Measurements from ENCODE around the gene STXBP6. TPM values are rescaled to one million over a fixed set of nuclear protein-coding genes. Genes with fewer than 3 reads are reported as not detected.
"Not testable (repeated sequence)": the region's sequence is repeated elsewhere in the genome, so short reads cannot be mapped to it uniquely, and the experiment has no call there.

The STXBP6 gene
- total RNA-seq, 2 experiments from 2014 or later = 0.10 to 0.34 TPM

- CTCF ChIA-PET = no interaction called here
Observed at GRCh38 chr14:24964048-24964447, 85.9 kb downstream of the STXBP6 start.

GRCh38 chr14:24962118-24962517 is 87.8 kb downstream of the STXBP6 start:
- POLR2A ChIA-PET, CTCF ChIA-PET: not testable (repeated sequence)

More at GRCh38 chr14:24964048-24964447, 85.9 kb downstream of the STXBP6 start:
- POLR2A ChIA-PET = no interaction called here

GRCh38 chr14:24960816-24961215 is 89.1 kb downstream of the STXBP6 start:
- ChIA-PET POLR2A (no interaction called here), CTCF (no interaction called here)

GRCh38 chr14:24959791-24960331 is 90.1 kb downstream of the STXBP6 start:
- ChIA-PET POLR2A (no interaction called here), CTCF (no interaction called here)

- POLR2A ChIA-PET = no interaction called here
- CTCF ChIA-PET = no interaction called here
Observed at GRCh38 chr14:24958271-24958670, 91.7 kb downstream of the STXBP6 start.

GRCh38 chr14:24957814-24958213 is 92.1 kb downstream of the STXBP6 start:
- ChIA-PET CTCF (no interaction called here), POLR2A (no interaction called here)

GRCh38 chr14:24956104-24956503 is 93.8 kb downstream of the STXBP6 start:
- POLR2A ChIA-PET = no interaction called here

GRCh38 chr14:24954700-24955037 is 95.3 kb downstream of the STXBP6 start:
- ChIA-PET POLR2A (no interaction called here), CTCF (no interaction called here)

More at GRCh38 chr14:24956104-24956503, 93.8 kb downstream of the STXBP6 start:
- CTCF ChIA-PET = no interaction called here

- CTCF ChIA-PET = no interaction called here
Observed at GRCh38 chr14:24954037-24954699, 95.8 kb downstream of the STXBP6 start.

GRCh38 chr14:24952851-24953666 is 96.9 kb downstream of the STXBP6 start:
- CTCF ChIA-PET = no interaction called here
- POLR2A ChIA-PET = no interaction called here

More at GRCh38 chr14:24954037-24954699, 95.8 kb downstream of the STXBP6 start:
- POLR2A ChIA-PET = no interaction called here

GRCh38 chr14:24948261-24948847 is 101.6 kb downstream of the STXBP6 start:
- ChIA-PET CTCF (no interaction called here), POLR2A (no interaction called here)

- POLR2A ChIA-PET = no interaction called here
- CTCF ChIA-PET = no interaction called here
Observed at GRCh38 chr14:24947131-24947530, 102.8 kb downstream of the STXBP6 start.

GRCh38 chr14:24944800-24945199 is 105.1 kb downstream of the STXBP6 start:
- ChIA-PET POLR2A (no interaction called here), CTCF (no interaction called here)

- POLR2A ChIA-PET = no interaction called here
- CTCF ChIA-PET = no interaction called here
Observed at GRCh38 chr14:24943024-24943423, 106.9 kb downstream of the STXBP6 start.

GRCh38 chr14:24941719-24942118 is 108.2 kb downstream of the STXBP6 start:
- POLR2A ChIA-PET = no interaction called here

GRCh38 chr14:24940213-24940783 is 109.6 kb downstream of the STXBP6 start:
- CTCF ChIA-PET = no interaction called here

More at GRCh38 chr14:24941719-24942118, 108.2 kb downstream of the STXBP6 start:
- CTCF ChIA-PET = no interaction called here

GRCh38 chr14:24938593-24938992 is 111.4 kb downstream of the STXBP6 start:
- CTCF ChIA-PET = no interaction called here
- POLR2A ChIA-PET = no interaction called here

More at GRCh38 chr14:24940213-24940783, 109.6 kb downstream of the STXBP6 start:
- POLR2A ChIA-PET = no interaction called here

GRCh38 chr14:24937300-24937699 is 112.6 kb downstream of the STXBP6 start:
- CTCF ChIA-PET = no interaction called here
- POLR2A ChIA-PET = no interaction called here

GRCh38 chr14:24936773-24937172 is 113.2 kb downstream of the STXBP6 start:
- CTCF ChIA-PET, POLR2A ChIA-PET: not testable (repeated sequence)

- CTCF ChIA-PET = no interaction called here
- POLR2A ChIA-PET = no interaction called here
Observed at GRCh38 chr14:24935796-24936195, 114.2 kb downstream of the STXBP6 start.

All from activated CD8-positive, alpha-beta memory T cell treated with anti-CD3 and anti-CD28 coated beads for 36 hours (primary cell).